ENCODE data around the gene TGFBR3L. TPM values are rescaled to one million over a fixed set of nuclear protein-coding genes. Genes with fewer than 3 reads are reported as not detected.

TGFBR3L gene
- total RNA-seq, 1 experiment from 2014 or later: 9.8 TPM

DNA sequence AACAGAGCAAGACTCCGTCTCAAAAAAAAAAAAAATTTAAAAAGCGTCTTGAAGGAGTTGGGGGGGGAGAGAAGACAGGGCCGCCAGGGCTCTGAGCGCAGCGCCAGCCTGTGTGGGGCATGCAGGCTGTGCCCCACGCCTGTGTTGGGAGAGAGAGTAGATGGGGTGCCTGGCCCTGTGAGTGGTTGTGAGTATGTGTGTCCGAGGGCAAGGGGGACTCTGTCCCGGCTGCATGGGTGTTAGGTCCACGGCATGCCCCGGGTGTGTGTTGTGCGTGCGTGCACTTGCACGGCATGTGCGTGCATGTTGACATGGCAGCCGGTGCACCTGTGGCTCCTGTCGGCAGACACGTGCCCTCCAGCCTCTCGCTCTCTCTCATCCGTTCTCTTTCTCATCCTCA lies 7.5 kb upstream of the TGFBR3L start:
- peaks cover 2% of the 10 kb centered on the region; the same call in 1 of the 2 replicates for H3K36me3 ChIP-seq (ENCODE audit: control insufficient read depth, insufficient read depth, low read length)
- no peaks in the 10 kb centered on the region for H3K27me3 ChIP-seq (replicated peaks; ENCODE audit: control insufficient read depth, insufficient read depth, low read length)
- H3K27me3 Mint-ChIP-seq (ENCODE audit: insufficient read depth, unreplicated experiment): no peaks in the 10 kb centered on the region
- no peak overlapping the region for H3K27ac Mint-ChIP-seq (ENCODE audit: unreplicated experiment)
- H3K9me3 ChIP-seq: no peaks in the 10 kb centered on the region
- intact Hi-C loops (cut with micrococcal nuclease; ENCODE audit: unreplicated experiment): no loop called here
- no peak for TF ChIP-seq CTCF (IDR thresholded peaks at IDR 0.05; ENCODE audit: insufficient read depth in 1 of 2, low read depth in 1 of 2, low read length in 1 of 2, severe bottlenecking in 1 of 2, unreplicated experiment in 1 of 2)
- H3K4me3 Mint-ChIP-seq (ENCODE audit: unreplicated experiment): peak overlapping the region; percentile 13
- H3K9me3 Mint-ChIP-seq (ENCODE audit: unreplicated experiment): no peaks in the 10 kb centered on the region
- peaks cover 6% of the 10 kb centered on the region for H3K4me1 Mint-ChIP-seq (ENCODE audit: low read depth, unreplicated experiment)
- DNase-seq: no peak
- H3K4me3 ChIP-seq (ENCODE audit: low read depth, low read length): no peak overlapping the region
- peaks cover 45% of the 10 kb centered on the region for H3K36me3 Mint-ChIP-seq (ENCODE audit: insufficient read depth, unreplicated experiment)
- H3K4me1 ChIP-seq: peaks cover 12% of the 10 kb centered on the region; the same call in 1 of the 2 replicates
- POLR2A ChIA-PET: no interaction called here
- CTCF ChIA-PET: no interaction called here
- BruUV-seq (replicated peaks): no TSS peak

DNA sequence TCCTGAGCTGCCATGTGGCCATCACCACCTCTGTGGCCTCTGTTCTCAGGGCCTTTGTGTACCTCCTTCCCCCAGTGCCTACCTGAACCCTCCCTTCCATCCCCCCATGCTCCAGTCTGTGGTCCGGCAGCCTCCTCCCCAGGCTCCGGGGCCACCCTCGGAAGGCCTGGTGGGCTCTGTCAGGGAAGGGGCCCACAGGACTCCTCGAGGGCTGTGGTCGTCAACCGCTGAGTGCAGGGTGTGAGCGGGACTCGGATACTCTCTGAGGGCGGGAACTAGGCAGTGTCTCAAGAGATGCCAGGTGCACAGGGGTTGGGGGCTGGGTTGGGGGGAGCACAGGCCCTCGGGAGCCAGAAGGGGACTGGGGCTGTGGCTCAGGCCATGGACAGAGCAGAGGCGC lies 7.1 kb upstream of the TGFBR3L start:
- no peaks in the 10 kb centered on the region for H3K9me3 ChIP-seq
- H3K4me3 ChIP-seq (ENCODE audit: low read depth, low read length): no peak overlapping the region
- intact Hi-C loops (cut with micrococcal nuclease; ENCODE audit: unreplicated experiment): no loop called here
- Mint-ChIP-seq H3K9me3 (ENCODE audit: unreplicated experiment) (no peaks in the 10 kb centered on the region), H3K4me1 (ENCODE audit: low read depth, unreplicated experiment) (peaks cover 6% of the 10 kb centered on the region), H3K36me3 (ENCODE audit: insufficient read depth, unreplicated experiment) (peaks cover 49% of the 10 kb centered on the region), H3K4me3 (ENCODE audit: unreplicated experiment) (peak overlapping the region; percentile 13), H3K27me3 (ENCODE audit: insufficient read depth, unreplicated experiment) (no peaks in the 10 kb centered on the region), H3K27ac (ENCODE audit: unreplicated experiment) (no peak overlapping the region)
- H3K4me1 ChIP-seq: peaks cover 10% of the 10 kb centered on the region; the same call in 1 of the 2 replicates
- POLR2A ChIA-PET: no interaction called here
- no peak for DNase-seq
- BruUV-seq (replicated peaks): no TSS peak
- no peaks in the 10 kb centered on the region for H3K27me3 ChIP-seq (replicated peaks; ENCODE audit: control insufficient read depth, insufficient read depth, low read length)
- TF ChIP-seq CTCF (IDR thresholded peaks at IDR 0.05; ENCODE audit: insufficient read depth in 1 of 2, low read depth in 1 of 2, low read length in 1 of 2, severe bottlenecking in 1 of 2, unreplicated experiment in 1 of 2): no peak
- CTCF ChIA-PET: no interaction called here
- peaks cover 2% of the 10 kb centered on the region; the same call in 1 of the 2 replicates for H3K36me3 ChIP-seq (ENCODE audit: control insufficient read depth, insufficient read depth, low read length)

GRCh38 chr19:7908078-7908699 lies 6.4 kb upstream of the TGFBR3L start:
- peaks cover 2% of the 10 kb centered on the region; the same call in 1 of the 2 replicates for H3K36me3 ChIP-seq (ENCODE audit: control insufficient read depth, insufficient read depth, low read length)
- Mint-ChIP-seq H3K27me3 (ENCODE audit: insufficient read depth, unreplicated experiment) (no peaks in the 10 kb centered on the region), H3K27ac (ENCODE audit: unreplicated experiment) (no peak overlapping the region), H3K4me1 (ENCODE audit: low read depth, unreplicated experiment) (peaks cover 6% of the 10 kb centered on the region), H3K9me3 (ENCODE audit: unreplicated experiment) (no peaks in the 10 kb centered on the region), H3K4me3 (ENCODE audit: unreplicated experiment) (no peak overlapping the region), H3K36me3 (ENCODE audit: insufficient read depth, unreplicated experiment) (peaks cover 51% of the 10 kb centered on the region)
- POLR2A ChIA-PET: no interaction called here
- no peaks in the 10 kb centered on the region for H3K9me3 ChIP-seq
- intact Hi-C loops (cut with micrococcal nuclease; ENCODE audit: unreplicated experiment): no loop called here
- TF ChIP-seq CTCF (IDR thresholded peaks at IDR 0.05; ENCODE audit: insufficient read depth in 1 of 2, low read depth in 1 of 2, low read length in 1 of 2, severe bottlenecking in 1 of 2, unreplicated experiment in 1 of 2): no peak
- DNase-seq: no peak
- H3K27me3 ChIP-seq (replicated peaks; ENCODE audit: control insufficient read depth, insufficient read depth, low read length): no peaks in the 10 kb centered on the region
- no peak overlapping the region for H3K4me3 ChIP-seq (ENCODE audit: low read depth, low read length)
- peaks cover 9% of the 10 kb centered on the region; the same call in 1 of the 2 replicates for H3K4me1 ChIP-seq
- BruUV-seq (replicated peaks): no TSS peak
- CTCF ChIA-PET: no interaction called here
